ENCODE data around the gene IQCB1. TPM values are rescaled to one million over a fixed set of nuclear protein-coding genes. Genes with fewer than 3 reads are reported as not detected.
A peak's percentile ranks its signal among the peaks of the same experiment; 100 is the strongest.

Gene IQCB1
- total and polyA plus RNA-seq, 2 of the 8 experiments (the other 6 are each of a cell fraction or from before 2014, with no cell fraction given), result 21.7 to 31.2 TPM

DNA sequence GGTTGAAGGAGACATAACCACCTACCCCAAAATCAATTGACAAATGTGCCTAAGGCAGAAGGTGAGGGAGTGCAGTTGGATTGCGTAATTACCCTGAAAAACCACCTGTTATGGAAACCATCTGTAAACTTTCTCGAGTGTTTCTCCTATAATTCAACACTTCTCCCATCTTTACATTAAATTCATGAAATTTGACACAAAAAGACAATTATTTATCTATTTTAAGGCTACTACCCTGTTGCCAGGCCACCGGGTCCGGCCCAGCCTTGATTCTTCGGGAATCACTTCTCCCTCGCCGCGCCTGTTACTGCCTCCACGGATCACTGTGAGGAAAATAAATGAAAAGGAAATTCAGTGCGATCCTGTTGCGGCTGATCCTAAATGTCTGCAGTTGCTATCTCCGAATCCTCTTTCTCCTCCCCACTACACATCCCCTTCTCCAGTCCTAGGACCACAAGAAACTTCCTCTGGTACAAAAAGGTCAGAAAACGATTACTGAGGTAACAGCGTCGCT is 646 bp downstream of the IQCB1 start (continued):
- TF ChIP-seq SIN3A (conservative IDR thresholded peaks at IDR 0.05 in 1 of 2, IDR thresholded peaks at IDR 0.05 in 1 of 2; ENCODE audit: low read depth in 1 of 2, low read length in 2 of 2) (0 out of 4 replicates have a peak, but pooled peaks of 1 of the 2 experiments have one; percentile 35), GTF2F1 (IDR thresholded peaks at IDR 0.05; ENCODE audit: borderline replicate concordance, low read depth, low read length) (no peak), CEBPB (IDR thresholded peaks at IDR 0.05; ENCODE audit: low read depth, low read length) (peak; percentile 98), RBBP5 (IDR thresholded peaks at IDR 0.05; ENCODE audit: borderline replicate concordance, low read depth, low read length) (no peak)
